Keratinocyte (primary cell): ENCODE data around the gene ASF1A.

Experiments used
- CTCF ChIP-seq, 3 experiments: IDR thresholded peaks in 1 of 3; conservative IDR thresholded peaks in 1 of 3; optimal IDR thresholded peaks in 1 of 3; 2 replicates in 2 of 3; 3 replicates in 1 of 3; pipeline versions ENCODE3 to v1.5.1; 2011; ENCODE audit warnings: low read length in 3 of 3, mild to moderate bottlenecking in 3 of 3, moderate library complexity in 2 of 3, control low read depth in 1 of 3, inconsistent platforms in 1 of 3; ENCODE audit not compliant: insufficient read depth in 2 of 3; ENCODE audit errors: extremely low read depth in 1 of 3
- EZH2 ChIP-seq: IDR thresholded peaks from one replicate; pipeline ENCODE4 v1.6.1; 2012; ENCODE audit warnings: inconsistent platforms, mild to moderate bottlenecking, low read length, moderate library complexity

GRCh38 chr6:118871331-118871730, 22.6 kb upstream of the ASF1A start:
- TF ChIP-seq CTCF (optimal IDR thresholded peaks at IDR 0.05 in 1 of 3, IDR thresholded peaks at IDR 0.05 in 1 of 3, conservative IDR thresholded peaks at IDR 0.05 in 1 of 3; ENCODE audit: extremely low read depth in 1 of 3, insufficient read depth in 2 of 3, low read length in 3 of 3) (no peak), EZH2 (no peak)
